NB4 (cell line): ENCODE data around the gene IGSF6.
A peak's percentile ranks its signal among the peaks of the same experiment; 100 is the strongest.
"Not testable (repeated sequence)": the region's sequence is repeated elsewhere in the genome, so short reads cannot be mapped to it uniquely, and the experiment has no call there.

ENCODE experiments used
- DNase-seq: peaks from one replicate; pipeline ENCODE4 v3.0.0; 2010; ENCODE audit warnings: low read depth
- H3K4me3 ChIP-seq: one replicate; pipeline ENCODE4 v1.5.1; 2011; ENCODE audit warnings: mild to moderate bottlenecking, low read depth, low read length, moderate library complexity
- CTCF ChIP-seq: IDR thresholded peaks from one replicate; pipeline ENCODE4 v1.5.1; 2012; ENCODE audit warnings: low read depth, low read length
- MAX ChIP-seq: IDR thresholded peaks from 2 replicates; pipeline ENCODE4 v1.6.1; 2011; ENCODE audit warnings: low read depth, low read length
- MYC ChIP-seq: IDR thresholded peaks from 2 replicates; pipeline ENCODE4 v1.6.1; 2011; ENCODE audit warnings: low read depth, low read length
- POLR2A ChIP-seq: IDR thresholded peaks from 2 replicates; pipeline ENCODE4 v1.6.1; 2011; ENCODE audit warnings: mild to moderate bottlenecking; ENCODE audit not compliant: insufficient read length; ENCODE audit errors: extremely low read depth

IGSF6 gene

GRCh38 chr16:21629616-21630539, 22.5 kb downstream of the IGSF6 start:
- not testable (repeated sequence) for H3K4me3 ChIP-seq, DNase-seq

GRCh38 chr16:21628772-21629171, 23.6 kb downstream of the IGSF6 start:
- H3K4me3 ChIP-seq = no peak overlapping the region
- DNase-seq = no peak
- TF ChIP-seq MAX (no peak), MYC (no peak), POLR2A (no peak), CTCF (no peak)

- DNase-seq = no peak
- H3K4me3 ChIP-seq = no peak overlapping the region
- TF ChIP-seq MYC = no peak
- TF ChIP-seq POLR2A = no peak
Measured at GRCh38 chr16:21628121-21628726, 24.2 kb downstream of the IGSF6 start.

GRCh38 chr16:21626659-21627277, 25.6 kb downstream of the IGSF6 start:
- peak; percentile 96 for DNase-seq
- TF ChIP-seq MYC (0 out of 2 replicates have a peak, but pooled peaks have one; percentile 5), CTCF (no peak), MAX (0 out of 2 replicates have a peak, but pooled peaks have one; percentile 11)
- peak overlapping the region; percentile 37 for H3K4me3 ChIP-seq

- no peak overlapping the region for H3K4me3 ChIP-seq
- DNase-seq = no peak
- TF ChIP-seq MAX (no peak), CTCF (no peak), POLR2A (no peak)
Measured at GRCh38 chr16:21625026-21625425, 27.4 kb downstream of the IGSF6 start.

GRCh38 chr16:21622545-21622944, 29.9 kb downstream of the IGSF6 start:
- H3K4me3 ChIP-seq = no peak overlapping the region
- DNase-seq = no peak
- TF ChIP-seq MYC = no peak
- TF ChIP-seq MAX = no peak
- no peak for TF ChIP-seq POLR2A
- TF ChIP-seq CTCF = no peak
